Progenitor cell of endocrine pancreas (in vitro differentiated cells): ENCODE results near the gene IFT27. TPM values are rescaled to one million over a fixed set of nuclear protein-coding genes. Genes with fewer than 3 reads are reported as not detected.

ENCODE experiments used
- DNase-seq: peaks from one replicate; pipeline ENCODE4 v3.0.0; 2021; ENCODE audit warnings: low spot score; ENCODE audit not compliant: unreplicated experiment
- H3K27ac Mint-ChIP-seq: 2 replicates; pipeline ENCODE4 v1.8.0; 2021; ENCODE audit warnings: mild to moderate bottlenecking, moderate library complexity, mixed read lengths
- H3K27me3 Mint-ChIP-seq: 2 replicates; pipeline ENCODE4 v1.8.0; 2021; ENCODE audit warnings: mixed read lengths
- H3K36me3 Mint-ChIP-seq: 2 replicates; pipeline ENCODE4 v1.8.0; 2022; ENCODE audit warnings: mixed read lengths; ENCODE audit not compliant: insufficient read depth
- H3K4me1 Mint-ChIP-seq: 2 replicates; pipeline ENCODE4 v1.8.0; 2021; ENCODE audit warnings: low read depth, mixed read lengths
- H3K4me3 Mint-ChIP-seq: 2 replicates; pipeline ENCODE4 v1.8.0; 2021; ENCODE audit warnings: low read depth, mild to moderate bottlenecking, moderate library complexity, mixed read lengths
- H3K9me3 Mint-ChIP-seq: 2 replicates; pipeline ENCODE4 v1.8.0; 2021; ENCODE audit warnings: low read depth, mixed read lengths
- CTCF ChIP-seq: fragments of 200-600 bp; sonication (generic); IDR thresholded peaks from one replicate; pipeline ENCODE4 v1.5.0; 2021; ENCODE audit warnings: antibody characterized with exemption, mild to moderate bottlenecking; ENCODE audit not compliant: unreplicated experiment
- total RNA-seq: library from RNA; stranded (reverse); gene quantifications from 2 replicates; pipeline ENCODE4 v1.2.1, GENCODE V29; 2021

Gene IFT27
- total RNA-seq, 1 donor from 2014 or later = 52.3 TPM

GRCh38 chr22:36743011-36743410 lies 32.9 kb downstream of the IFT27 start:
- Mint-ChIP-seq H3K4me3 (no peak overlapping the region), H3K9me3 (no peaks in the 10 kb centered on the region), H3K4me1 (no peaks in the 10 kb centered on the region), H3K36me3 (no peaks in the 10 kb centered on the region), H3K27ac (no peak overlapping the region), H3K27me3 (peaks cover 37% of the 10 kb centered on the region)
- TF ChIP-seq CTCF = no peak
- no peak for DNase-seq

- Mint-ChIP-seq H3K4me3 (no peak overlapping the region), H3K27ac (no peak overlapping the region), H3K27me3 (peaks cover 45% of the 10 kb centered on the region), H3K4me1 (no peaks in the 10 kb centered on the region), H3K9me3 (no peaks in the 10 kb centered on the region), H3K36me3 (no peaks in the 10 kb centered on the region)
- no peak for TF ChIP-seq CTCF
- no peak for DNase-seq
These were observed 34.0 kb downstream of the IFT27 start for GRCh38 chr22:36741968-36742367.

GRCh38 chr22:36741204-36741793 lies 34.6 kb downstream of the IFT27 start:
- no peaks in the 10 kb centered on the region for H3K36me3 Mint-ChIP-seq
- DNase-seq = no peak
- H3K4me1 Mint-ChIP-seq = no peaks in the 10 kb centered on the region
- peaks cover 48% of the 10 kb centered on the region for H3K27me3 Mint-ChIP-seq
- no peak overlapping the region for H3K27ac Mint-ChIP-seq
- H3K4me3 Mint-ChIP-seq = no peak overlapping the region
- no peaks in the 10 kb centered on the region for H3K9me3 Mint-ChIP-seq
- no peak for TF ChIP-seq CTCF

GRCh38 chr22:36740716-36741115 lies 35.2 kb downstream of the IFT27 start:
- no peaks in the 10 kb centered on the region for H3K9me3 Mint-ChIP-seq

GRCh38 chr22:36739185-36739584 lies 36.7 kb downstream of the IFT27 start:
- no peak for TF ChIP-seq CTCF
- H3K27ac Mint-ChIP-seq = no peak overlapping the region
- no peak overlapping the region for H3K4me3 Mint-ChIP-seq
- peaks cover 46% of the 10 kb centered on the region for H3K27me3 Mint-ChIP-seq
- no peaks in the 10 kb centered on the region for H3K4me1 Mint-ChIP-seq
- no peaks in the 10 kb centered on the region for H3K36me3 Mint-ChIP-seq
- no peaks in the 10 kb centered on the region for H3K9me3 Mint-ChIP-seq
- DNase-seq = peak; percentile 5

More at GRCh38 chr22:36740716-36741115, 35.2 kb downstream of the IFT27 start:
- Mint-ChIP-seq H3K27ac (no peak overlapping the region), H3K4me1 (no peaks in the 10 kb centered on the region), H3K4me3 (no peak overlapping the region), H3K27me3 (peaks cover 48% of the 10 kb centered on the region), H3K36me3 (no peaks in the 10 kb centered on the region)
- TF ChIP-seq CTCF = no peak
- DNase-seq = no peak
